GM12872 (cell line): ENCODE measurements around the gene RTP5.

Experiments used
- CTCF ChIP-seq: IDR thresholded peaks from 3 replicates; pipeline ENCODE4 v1.5.1; 2011; ENCODE audit warnings: low read depth, mild to moderate bottlenecking, low read length, moderate library complexity; ENCODE audit not compliant: insufficient read depth

Gene RTP5

GRCh38 chr2:241890524-241891235 is 21.2 kb downstream of the RTP5 start:
- TF ChIP-seq CTCF, result no peak

DNA sequence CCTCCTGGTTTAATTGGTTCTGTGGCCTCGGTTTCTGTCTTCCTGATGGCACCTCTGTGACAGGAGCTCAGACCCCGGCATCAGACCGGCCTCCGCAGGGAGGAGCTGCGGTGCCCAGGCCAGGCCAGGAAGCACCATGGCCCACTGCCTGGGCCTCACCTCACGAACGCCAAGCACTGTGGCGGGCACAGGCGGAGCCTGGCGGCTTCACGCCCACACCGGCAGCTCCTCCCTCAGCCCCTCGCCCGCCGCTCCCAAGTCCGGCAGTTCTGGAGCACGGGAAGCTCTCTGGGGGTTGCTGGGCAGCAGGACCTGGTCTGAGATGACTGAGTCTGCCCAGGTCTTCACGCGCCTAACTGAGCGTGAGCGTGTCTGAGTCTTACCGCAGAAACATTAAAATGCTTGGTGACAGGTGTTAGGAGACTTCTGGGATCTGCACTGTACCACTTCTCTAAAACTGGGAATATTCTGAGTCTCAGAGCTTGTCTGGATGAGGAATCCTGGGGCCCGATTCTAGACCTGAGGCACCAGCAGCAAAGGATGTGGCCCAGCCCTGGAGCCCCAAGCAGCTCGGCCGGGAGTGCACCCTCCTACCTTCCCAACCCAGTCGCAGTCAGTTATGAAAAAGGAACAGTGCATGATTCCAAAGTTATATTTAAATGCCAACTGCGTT is 21.9 kb downstream of the RTP5 start:
- no peak for TF ChIP-seq CTCF

DNA sequence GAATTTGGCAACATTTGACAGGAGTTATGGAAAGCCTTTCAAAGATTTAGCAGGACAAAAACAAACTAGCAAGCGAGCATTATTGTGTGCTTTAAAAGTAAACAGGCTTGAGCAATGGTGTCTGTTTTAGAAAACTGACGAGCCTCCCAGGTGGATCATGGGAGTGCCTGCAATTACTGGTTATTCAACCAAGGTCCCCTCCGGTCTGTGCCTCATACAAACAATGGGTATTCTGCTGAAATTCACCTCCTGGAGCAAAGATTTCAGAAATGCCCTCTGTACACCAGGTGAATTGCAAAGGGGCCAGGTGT is 22.4 kb downstream of the RTP5 start:
- TF ChIP-seq CTCF, result no peak

DNA sequence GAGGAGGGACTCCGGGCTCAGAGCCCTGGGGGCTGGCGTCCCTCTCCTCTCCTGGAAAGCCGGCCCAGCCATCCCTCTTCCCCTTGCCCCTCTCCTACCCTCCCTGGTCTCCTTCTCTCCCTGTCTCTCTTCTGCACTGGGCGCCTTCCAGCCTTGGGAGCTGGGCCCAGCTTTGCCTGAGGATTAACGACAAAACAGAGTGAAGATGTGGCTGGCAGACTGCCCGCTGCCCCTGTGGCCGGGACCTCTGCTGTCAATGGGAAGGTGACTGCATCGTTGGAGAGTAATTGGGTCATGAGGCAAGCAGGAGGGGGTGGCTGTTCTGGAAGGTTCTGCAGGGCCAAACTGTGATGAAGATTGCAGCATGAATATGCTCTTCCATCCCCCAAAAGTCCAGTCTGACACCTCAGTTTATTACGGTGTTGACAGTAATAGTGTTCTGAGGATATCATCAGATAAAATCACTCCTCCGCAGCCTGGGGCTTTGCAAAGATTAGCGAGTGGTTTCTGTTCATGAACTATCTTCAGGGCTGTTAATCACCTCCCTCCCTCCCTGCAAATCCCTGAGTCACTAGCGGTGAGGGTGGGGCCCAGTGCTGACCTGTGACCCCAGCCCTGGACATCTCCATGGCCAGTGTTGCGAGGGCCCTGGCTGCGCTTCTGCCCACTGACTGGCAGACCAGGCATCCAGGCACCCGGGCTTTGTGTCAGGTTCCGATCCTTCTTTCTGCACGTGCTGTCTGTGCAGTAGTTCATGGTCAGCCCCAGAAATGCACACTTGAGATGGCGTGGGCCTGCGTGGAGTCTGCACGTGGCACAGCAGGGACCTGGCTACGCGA is 23.0 kb downstream of the RTP5 start:
- no peak for TF ChIP-seq CTCF

GRCh38 chr2:241893265-241893664 is 23.7 kb downstream of the RTP5 start:
- no peak for TF ChIP-seq CTCF

DNA sequence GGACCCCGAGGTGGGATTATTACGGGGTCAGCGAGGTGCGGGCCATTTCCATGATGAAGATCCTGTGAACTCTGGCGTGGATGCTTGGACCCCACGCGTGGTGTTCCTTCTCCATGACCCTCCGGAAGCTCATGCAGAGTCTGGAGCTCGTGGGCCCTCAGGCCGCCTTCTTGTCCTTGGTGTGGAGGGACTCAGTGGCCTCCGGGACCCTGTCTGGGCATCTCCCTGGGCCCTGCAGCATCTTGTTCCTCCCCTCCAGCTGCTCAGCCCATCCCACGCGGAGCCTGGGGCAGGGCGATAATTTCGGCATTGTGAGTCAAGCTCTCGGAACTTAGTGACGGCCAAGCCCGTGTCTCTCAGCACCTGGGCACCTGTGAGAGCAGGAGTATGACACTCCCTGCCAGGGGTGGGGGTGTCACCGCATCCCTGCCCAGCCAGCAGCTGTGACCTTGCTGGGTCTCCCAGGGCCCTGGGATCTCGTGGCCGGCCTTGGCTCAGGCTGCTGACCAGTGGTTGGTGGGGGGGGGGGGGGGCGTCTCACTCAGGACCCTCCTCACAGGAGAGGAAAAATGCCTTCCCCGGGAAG is 24.6 kb downstream of the RTP5 start:
- TF ChIP-seq CTCF, result no peak
